HS-5 (cell line): ENCODE measurements around the gene HEBP1.
"Not testable (repeated sequence)": the region's sequence is repeated elsewhere in the genome, so short reads cannot be mapped to it uniquely, and the experiment has no call there.

ENCODE experiments used
- DNase-seq: peaks from one replicate; pipeline ENCODE4 v3.0.0-alpha.2; 2012; ENCODE audit warnings: low read depth

The HEBP1 gene, protein sequence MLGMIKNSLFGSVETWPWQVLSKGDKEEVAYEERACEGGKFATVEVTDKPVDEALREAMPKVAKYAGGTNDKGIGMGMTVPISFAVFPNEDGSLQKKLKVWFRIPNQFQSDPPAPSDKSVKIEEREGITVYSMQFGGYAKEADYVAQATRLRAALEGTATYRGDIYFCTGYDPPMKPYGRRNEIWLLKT

DNA sequence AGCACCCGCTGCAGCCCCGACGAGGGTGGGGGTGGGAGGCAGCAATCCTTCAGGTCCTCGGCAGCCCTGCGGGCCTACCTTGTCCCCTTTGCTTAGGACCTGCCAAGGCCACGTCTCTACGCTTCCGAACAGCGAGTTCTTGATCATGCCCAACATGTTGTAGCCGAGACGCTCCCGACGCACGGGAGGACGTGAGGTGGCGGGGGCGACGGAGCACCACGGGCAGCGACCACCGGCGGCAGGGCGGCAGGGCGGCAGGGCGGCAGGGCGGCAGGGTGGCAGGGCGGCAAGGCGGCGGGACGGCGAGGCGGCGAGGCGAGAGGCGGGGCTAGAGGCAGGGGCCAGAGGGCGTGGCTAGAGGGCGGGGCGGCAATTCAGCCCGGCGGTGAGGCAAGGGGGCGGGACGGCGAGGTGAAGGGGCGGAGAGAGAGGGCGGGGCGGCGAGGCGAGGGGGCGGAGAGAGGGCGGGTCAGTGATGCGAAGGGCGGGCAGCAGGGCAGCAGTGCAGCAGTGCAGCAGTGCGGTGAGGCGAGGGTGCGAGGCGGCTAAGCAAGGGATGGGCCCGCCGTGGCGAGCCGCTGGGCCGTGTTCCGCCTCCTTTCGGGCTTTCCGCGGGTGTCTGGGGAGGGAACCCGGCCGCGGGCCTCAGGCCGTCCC is at the start of gene HEBP1:
Gene HEBP1 (minus strand): TSS at position 307 of the 657 bp plus-strand sequence. CDS start 151 bp downstream, at position 156.
- peak; percentile 41 for DNase-seq

DNA sequence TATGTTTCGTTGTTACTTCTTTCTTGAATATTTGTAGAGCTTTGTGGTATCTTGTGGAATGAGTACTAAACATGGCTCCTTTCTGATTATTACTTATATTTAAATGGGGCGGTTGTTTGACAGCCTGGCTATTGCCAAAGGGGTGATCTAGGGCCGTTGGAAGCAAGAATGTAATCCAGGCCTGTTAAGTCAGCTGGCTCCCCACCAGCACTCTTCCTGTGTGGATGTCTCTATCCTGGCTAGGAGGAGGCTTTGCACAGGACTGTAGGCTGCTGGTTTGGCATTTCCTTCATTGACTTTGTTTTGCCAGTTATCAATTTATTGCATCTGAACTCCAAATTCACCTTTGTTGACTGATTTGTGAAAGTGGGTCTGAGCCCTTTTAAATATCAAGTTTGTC is 49.8 kb upstream of the HEBP1 start:
- DNase-seq, result no peak

DNA sequence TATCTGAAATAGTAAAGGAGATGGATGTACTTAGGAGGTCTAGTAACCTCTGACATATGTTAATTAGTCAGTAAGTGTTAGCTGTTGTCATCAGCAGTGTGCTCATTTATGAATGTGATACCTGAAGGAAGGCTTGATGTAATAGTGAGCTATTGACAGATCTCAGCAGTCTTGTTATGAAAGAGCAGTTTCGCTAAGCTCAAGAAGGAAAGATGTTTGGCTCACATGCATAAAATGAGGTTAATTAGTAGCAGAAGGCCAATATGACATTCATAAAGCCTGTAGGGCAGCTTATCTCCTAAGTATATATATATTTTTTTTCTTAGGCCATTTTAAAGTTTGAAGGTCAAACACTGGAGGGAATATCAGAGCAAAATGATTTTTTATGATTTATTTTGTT is 46.9 kb upstream of the HEBP1 start:
- no peak for DNase-seq

DNA sequence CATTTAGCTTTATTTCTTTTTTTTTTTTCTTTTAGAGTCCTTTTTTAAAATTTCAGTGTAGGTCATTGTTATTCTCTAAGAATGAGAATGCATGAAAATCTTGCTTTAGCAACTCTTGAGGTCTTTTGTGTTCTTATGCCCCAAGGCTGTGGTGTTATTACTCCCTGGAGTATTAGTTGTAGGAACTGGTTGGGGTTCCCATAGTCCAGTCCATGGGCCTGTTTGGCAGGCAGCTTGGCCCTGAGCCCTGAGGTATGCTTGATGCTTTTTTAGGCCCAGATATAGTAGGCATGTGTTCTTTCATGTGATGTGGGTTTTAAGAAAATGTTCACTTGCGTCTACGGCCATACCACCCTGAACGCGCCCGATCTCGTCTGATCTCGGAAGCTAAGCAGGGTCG is 45.8 kb upstream of the HEBP1 start:
- DNase-seq, result no peak

DNA sequence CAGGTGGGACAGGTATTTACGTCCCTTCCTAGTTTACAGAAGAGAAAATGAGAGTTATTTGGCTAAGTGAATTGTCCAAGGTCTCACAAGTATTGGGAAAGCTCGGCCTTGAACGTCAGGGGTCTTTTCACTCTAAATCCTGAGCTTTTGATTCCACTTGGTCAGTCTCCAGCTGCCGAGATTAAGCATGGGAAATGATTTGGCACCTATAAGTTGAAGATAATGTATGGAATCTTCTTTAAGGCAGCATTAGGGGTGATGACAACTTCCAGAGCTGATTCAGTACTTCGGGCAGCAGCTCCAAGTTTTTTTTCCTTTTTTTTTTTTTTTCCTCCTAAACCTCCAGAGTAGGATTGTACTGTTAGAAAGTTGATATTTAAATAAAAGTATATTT is 44.8 kb upstream of the HEBP1 start:
- no peak for DNase-seq

DNA sequence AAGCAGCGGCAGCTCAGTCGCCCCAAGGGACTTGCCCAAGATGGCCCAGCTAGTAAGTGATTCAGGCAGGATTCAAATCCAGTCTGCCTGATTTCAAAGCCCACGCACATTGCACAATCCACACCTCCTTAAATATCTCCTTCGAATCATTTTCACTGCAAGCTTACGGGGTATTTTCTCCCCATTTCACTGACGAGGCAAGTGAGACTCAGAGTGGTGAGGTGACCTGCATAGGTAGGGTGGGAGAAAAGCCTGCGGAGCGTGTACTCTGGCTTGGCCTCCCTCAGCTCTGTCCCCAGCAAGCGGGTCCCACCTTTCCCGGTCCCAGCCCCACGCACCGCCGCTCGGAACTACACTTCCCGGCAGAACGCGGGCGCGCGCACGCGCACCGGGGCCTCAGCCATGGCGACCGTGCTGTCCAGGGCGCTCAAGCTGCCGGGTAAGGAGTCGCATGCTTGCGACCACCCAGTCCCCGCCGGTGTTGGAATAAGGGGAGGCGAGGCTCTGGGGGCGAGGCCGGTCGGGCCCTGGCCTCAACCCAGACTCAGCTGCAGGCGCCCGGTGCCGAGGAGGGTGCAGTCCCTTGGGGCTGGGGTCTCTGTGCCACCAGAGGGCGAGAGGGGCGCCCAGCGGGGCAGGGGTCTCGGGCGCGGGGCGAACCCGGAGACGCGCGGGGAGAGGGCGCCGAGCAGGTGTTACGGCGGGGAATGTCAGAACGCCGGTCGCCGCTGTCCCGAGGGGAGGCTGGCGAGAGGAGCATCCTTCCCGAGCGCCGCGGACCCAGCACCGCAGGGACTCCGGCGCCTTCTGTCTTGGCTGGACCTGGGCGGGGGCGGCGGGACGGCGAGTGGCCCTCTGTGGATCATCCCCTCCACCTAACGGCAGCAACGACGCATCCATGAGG is 44.2 kb upstream of the HEBP1 start, which contains the start of gene FAM234B:
Gene FAM234B (plus strand): TSS at position 380 of the 904 bp plus-strand sequence. CDS start 23 bp downstream, at position 403.
- no peak for DNase-seq

DNA sequence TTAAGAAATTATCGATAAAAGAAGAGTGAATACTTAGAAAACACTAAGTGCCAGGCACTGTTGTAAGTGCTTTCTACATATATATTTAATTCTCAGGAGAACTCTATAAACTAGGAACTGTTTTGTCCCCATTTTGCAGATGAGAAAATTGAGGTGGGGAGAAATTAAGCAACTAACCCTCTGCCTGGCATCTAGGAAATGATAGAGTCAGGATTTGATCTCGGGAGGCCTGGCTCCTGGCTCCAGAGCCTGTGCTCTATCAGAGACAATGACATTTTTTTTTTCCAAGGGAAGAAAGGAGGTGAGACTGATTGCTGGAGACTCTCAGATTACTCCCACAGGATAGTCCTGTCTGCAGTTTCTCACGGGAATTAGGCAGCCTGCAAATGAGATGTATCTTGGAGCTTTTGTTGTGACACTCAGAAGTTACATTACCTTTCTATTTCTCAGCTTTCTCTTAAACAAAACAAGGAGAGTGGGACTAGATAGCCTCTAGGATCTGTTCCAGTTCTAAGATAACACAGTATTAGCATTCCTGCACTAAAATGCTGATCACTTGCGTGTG is 42.7 kb upstream of the HEBP1 start:
- no peak for DNase-seq

DNA sequence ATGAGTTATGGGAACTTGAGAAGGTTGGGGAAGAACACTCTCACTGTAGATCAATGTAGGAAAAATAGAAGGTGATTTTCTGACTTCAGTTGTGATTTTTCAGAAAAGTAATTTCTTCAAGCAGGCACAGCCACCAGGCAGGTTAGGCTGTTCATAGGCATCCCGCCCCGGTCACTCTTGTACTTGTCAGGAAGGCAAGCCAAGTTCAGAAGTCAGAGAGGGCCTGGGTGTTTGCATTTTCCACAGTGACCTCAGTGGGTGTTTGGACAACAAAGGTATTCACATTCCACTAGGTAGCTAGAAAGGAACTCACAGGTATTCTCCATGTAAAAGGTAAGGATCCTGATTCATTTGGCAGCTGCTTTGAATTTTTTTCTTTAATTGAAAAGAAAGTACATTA is 41.2 kb upstream of the HEBP1 start:
- no peak for DNase-seq

DNA sequence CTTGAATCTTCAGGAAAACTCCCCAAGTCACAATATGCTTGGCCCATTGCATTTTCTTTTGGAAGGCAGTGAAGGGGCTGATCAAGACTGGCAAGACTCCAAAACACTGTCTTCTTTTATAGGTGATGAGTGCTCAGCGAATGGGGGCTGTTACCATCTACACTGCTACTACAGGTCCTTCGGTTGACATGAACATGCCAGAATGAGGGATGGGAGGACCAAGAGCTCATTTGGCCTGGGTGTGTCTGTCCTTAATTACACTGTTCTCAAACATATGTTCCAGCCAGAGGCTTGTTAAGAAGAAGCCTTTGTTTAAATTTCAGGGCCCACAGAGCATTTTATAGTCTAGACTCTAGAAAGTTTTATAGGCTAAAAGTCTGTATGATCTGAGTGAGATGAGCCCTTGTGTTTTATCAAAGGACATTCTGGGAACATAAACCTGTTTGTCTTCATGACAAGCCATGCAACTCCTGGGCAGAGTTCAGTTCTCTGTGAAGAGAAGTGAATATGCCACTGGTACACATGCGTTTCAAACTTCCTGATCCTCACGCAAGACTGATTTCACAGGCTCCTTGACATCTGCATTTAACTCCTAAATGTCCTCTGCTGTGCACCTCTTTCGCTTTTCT is 39.4 kb upstream of the HEBP1 start:
- no peak for DNase-seq

DNA sequence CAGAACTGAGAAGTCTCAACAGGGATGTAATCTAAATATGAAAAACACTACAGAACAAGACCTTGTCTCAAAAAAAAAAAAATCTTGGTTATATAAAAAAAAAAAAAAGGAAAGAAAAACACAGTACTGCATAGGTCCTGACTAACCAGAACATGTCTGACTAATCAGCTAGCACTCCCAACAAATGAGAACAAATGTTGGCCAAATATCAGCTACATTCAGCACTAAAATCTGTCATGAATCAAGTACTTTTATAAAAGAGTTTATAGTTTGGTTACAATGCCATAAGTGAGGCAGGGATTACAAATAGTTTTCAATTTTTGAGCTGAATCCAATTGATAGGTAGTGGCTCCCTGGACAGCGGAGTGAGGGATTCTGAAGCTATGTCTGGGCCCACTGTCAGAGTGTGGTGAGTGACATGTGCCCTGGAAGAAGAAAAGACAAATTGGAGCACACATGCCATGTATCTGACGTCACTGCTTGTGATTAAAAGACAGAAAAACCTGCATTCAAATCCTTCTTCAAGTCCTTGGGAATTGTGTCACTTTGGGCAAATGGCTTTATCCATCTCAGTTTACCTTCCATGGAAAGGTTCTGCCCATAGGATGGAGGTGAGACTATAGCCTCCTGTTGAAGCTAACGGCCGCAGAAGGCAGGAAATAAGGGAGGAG is 38.6 kb upstream of the HEBP1 start:
- DNase-seq, result no peak

DNA sequence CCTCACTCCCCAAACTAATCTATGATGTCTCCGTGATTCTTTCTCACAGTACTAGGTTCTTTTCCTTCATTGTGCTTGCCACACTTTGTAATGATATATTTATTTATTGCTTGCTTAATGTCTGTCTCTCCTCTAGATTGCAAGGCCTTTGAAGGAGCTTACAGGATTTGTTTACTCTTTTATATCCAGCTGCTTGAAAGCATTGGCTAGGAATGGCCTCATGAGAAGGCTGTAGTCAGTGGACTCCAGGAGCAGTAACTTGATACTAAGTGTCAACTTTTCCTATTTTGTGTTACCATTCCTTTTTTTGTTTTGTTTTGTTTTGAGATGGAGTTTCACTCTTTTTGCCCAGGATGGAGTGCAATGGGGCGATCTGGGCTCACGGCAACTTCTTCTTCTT is 36.8 kb upstream of the HEBP1 start:
- no peak for DNase-seq

DNA sequence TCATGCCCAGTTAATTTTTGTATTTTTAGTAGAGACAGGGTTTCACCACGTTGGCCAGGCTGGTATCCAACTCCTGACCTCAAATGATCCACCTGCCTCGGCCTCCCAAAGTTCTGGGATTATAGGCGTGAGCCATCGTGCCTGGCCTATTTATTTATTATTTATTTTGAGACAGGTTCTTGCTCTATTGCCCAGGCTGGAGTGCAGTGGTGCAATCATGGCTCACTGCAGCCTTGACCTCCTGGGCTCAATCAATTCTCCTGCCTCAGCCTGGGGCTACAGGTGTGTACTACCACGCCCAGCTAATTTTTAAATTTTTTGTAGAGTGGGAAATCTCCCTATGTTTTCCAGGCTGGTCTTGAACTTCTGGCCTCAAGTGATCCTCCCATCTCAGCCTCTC is 35.3 kb upstream of the HEBP1 start:
- not testable (repeated sequence) for DNase-seq

DNA sequence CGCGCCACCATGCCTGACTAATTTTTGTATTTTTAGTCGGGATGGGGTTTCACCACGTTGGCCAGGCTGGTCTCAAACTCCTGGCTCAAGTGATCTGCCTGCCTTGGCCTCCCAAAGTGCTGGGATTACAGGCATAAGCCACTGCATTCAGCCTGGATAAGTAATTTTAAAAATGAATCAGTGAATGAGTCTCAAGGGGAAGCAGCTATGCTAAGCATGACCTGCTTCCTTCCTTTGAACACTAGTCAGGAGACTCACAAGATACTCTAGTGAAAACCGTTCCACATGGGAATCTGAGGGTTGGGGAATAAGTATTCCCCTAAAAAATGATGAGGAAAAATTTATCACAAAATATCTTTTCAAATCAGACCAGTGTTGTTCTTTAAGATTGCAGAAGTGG is 33.4 kb upstream of the HEBP1 start:
- no peak for DNase-seq

DNA sequence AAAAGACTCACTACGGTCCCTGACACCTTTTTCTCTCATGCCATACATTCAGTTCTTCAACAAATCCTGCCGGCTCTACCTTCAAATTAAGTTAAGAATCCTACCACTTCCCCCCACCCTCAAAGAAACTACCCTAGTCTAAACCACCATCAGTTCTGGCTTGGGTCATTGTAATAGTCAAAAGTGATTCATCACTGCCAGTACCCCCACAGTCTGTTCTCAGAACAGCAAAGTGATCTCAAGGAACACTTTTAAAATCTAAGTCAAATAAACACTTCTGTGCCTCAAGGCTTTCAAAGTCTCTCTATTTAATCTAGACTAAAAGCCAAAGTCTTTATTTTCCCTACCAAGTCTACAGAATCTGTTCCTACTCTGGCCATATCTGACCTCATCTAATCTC is 32.1 kb upstream of the HEBP1 start:
- no peak for DNase-seq

DNA sequence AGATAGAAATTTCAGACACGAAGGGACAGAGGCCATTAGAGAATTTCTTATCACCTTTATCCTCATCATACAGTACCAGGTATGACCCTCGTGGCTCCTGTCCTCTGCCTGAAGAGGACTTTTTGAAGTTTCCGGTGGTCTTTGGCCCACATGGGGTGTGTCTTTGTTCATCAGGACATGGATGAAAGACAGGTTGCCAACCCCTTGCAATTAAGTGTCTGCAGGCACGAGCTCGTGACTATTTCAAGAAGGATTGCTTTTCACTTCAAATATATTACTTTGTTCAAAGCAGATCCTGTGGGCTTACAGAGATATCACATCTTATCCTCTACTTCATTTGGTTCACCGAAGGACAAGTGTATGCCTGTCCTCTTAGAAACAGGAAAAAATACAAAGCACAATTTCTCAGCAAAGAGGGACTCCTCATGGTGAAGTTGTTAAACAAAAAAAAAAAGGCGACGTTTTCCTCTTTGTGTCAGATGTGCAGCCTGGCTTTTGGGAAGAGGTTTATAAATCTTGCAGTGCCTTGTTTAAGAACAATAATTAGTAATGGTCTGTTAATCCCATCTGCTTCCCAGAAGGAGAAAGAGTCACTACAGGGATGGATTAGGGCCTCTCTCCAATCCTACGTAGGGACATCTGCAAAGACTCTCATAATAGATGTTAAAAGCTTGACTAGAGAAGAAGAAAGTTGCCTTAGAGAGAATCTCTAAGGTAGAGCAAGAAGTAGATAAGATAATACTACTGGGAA is 30.7 kb upstream of the HEBP1 start:
- DNase-seq, result no peak

DNA sequence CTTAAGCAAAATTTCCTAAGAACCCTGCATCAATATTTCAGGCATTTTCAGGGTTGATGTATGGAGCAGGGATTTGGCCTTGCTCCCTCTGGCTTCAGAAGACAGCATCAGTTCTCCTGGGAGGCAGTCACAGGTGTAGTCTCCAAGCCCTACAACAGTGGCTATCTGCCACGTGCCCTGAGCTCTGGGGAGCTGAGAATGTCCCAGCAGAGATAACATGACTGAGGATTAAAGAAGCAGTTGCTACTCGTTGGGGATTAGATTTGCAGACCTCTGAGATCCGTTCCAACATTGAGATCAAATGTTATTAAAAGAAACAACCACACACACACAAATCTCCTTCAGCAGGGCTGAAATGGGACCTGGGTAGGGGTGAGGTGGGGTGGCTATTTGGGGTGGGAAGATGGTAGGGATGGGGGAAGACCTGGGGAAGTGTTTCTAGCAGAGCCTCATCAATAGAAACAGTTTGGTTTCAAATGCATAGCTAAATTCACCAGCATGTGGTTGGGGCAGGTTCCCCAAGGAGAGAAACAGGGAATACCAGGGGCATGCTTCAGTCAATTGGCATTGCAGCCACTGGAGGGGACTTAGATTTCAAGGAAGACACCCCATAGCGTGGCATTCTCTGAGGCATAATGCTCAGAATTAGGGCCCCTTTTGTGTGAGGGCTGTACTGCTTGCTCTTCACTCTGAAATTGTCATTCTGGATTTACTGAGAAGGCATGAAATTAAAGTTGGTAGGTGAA is 28.9 kb upstream of the HEBP1 start:
- no peak for DNase-seq

DNA sequence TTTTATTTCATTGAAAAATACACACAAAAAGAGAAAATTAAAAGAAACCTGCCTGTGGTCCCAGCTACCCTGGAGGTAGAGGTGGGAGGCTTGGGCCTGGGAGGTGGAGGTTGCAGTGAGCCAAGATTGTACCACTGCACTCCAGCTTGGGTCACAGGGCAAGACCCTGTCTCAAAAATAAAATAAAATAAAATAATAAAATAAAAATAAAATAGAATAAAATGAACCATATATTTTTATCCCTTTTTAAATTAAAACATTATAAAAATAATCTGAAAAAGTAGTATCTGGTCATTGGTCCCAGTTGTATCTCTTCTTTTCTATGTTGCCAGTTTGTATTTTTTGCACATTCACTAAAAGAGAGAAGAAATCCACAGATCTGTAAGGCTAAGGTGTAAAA is 27.4 kb upstream of the HEBP1 start:
- DNase-seq, result no peak

DNA sequence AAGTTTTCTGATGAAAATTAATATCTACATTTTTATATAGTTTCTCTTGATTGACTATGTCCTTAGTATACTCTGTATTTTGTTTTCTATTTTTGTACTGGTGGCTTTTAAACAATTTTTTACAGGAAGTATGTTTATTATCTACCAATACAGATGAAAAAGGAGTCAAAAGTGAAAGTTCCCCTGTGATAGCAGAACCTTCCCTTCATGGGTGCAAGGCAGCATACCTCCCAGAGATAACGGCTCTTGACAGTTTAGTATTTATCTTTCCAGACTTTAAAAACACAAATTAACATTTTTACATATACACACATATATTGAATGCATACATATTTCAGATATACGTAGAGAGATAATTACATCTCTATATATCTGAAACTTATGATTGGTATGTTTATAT is 27.0 kb upstream of the HEBP1 start:
- no peak for DNase-seq

DNA sequence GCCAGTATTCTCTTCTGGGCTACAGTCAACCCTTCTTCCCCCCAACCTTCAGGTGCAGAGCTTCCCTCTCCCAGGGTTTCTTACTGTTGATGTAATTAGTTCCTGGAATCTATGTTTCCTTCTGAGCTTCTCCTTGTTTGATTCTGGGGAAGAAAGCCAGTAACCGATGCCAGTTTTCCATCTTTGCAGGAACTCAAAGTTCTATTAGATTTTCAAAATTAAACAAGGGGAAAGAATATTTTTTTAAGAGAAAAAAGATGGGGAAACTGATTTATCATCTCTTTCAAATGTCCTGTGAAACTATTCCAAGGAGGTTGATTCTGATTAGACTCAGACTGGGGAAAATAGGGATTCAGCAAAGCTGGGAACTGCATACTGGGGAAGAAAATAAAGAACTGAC is 26.2 kb upstream of the HEBP1 start:
- no peak for DNase-seq

DNA sequence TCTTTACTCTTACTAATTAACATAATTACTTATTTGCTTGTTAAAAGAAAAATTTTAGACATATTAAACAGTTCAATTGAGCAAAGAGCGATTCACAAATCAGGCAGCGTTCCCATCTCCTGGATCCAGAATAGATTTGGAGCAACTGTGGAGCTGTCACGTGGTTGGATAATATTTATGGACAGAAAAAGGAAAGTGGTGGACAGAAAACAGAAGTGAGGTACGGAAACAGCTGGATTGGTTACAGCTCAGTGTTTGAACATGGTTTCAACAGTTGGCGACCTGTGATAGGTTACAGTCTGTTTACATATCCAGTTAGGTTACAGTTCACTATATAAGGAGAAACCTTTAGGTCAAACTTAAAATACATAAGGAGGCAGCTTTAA is 24.5 kb upstream of the HEBP1 start:
- no peak for DNase-seq
